GM12801 (cell line): ENCODE results near the gene RERE.

ENCODE experiments used
- TF ChIP-seq, protein P1 (sequence below): IDR thresholded peaks from one replicate; pipeline ENCODE4 v1.5.1; 2011; ENCODE audit warnings: control low read depth; ENCODE audit not compliant: insufficient read length; ENCODE audit errors: extremely low read depth

The RERE gene

DNA sequence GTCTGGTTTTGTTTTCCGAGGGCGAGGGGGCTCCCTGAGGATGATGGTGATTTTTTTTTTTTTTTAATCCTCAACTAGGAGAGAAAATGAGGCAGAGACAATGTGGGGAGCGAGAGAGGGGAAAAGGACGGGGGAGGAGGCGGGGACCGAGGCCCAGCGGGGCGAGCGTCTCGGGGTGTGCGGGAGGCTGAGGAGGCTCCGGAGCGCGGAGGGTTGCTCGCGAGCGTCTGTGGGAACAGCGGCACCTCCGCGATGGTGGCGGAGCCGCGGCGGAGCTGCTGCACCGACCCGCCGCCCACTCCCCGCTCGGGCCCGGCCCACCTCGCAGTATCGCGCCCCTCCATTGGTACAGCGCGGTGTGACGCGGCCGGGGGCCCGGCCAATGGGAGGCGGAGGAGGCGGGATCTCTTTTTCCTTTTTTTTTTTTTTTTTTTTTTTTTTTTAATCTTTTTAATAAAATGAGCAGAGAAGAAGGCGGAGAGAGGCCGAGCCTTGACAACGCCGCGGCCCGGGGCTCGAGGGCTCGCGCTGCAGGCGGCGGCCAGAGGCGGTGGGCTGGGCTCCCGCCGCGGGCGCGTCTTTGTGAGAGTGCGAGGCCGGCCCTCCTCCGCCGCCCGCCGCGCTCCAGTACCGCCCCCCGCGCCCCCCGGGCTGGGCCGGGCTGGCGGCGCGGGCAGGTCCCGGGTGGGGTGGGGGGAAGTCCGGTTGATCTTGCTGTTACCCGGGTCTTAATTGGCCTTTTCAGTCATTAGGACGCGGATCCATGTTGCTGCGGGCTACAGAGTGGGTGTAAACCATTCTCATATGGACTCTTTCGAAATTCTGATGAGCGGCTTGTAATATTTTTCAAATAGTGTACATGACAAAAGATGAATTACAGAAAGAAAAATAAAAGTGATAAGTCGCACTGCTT, at the start of gene RERE:
Gene RERE (minus strand): TSS at position 229 of the 913 bp plus-strand sequence.
- TF ChIP-seq, protein P1, sequence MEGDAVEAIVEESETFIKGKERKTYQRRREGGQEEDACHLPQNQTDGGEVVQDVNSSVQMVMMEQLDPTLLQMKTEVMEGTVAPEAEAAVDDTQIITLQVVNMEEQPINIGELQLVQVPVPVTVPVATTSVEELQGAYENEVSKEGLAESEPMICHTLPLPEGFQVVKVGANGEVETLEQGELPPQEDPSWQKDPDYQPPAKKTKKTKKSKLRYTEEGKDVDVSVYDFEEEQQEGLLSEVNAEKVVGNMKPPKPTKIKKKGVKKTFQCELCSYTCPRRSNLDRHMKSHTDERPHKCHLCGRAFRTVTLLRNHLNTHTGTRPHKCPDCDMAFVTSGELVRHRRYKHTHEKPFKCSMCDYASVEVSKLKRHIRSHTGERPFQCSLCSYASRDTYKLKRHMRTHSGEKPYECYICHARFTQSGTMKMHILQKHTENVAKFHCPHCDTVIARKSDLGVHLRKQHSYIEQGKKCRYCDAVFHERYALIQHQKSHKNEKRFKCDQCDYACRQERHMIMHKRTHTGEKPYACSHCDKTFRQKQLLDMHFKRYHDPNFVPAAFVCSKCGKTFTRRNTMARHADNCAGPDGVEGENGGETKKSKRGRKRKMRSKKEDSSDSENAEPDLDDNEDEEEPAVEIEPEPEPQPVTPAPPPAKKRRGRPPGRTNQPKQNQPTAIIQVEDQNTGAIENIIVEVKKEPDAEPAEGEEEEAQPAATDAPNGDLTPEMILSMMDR: no peak

DNA sequence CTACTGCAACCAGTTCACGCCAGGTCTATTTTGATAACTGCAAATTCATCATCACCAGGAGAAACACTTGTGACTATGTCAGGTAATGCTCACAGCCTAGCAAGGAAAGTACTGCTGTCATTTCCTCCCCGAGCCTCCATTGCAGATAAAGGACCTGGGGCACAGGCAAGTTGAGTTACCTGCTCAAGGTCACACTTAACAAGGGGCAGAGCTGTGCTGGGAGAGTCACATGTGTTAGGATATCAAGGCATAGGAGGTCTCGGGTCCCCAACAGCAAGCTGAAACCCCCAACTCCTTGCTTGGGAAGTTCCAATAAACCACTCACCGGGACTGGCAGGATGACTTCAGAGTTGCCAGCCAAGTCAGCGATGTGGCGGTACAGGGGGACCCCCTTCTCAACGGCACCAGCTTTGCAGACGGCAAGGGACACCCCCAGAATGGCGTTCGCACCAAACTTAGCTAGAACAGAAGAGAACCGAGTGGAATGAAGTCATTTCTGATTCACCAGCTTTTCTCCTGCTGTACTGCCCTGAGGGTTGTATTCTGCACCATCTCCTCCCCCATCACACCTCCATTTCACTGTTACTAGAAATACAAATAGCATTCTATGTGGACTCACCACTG, 49.5 kb upstream of the RERE start:
- TF ChIP-seq, protein P1: no peak

DNA sequence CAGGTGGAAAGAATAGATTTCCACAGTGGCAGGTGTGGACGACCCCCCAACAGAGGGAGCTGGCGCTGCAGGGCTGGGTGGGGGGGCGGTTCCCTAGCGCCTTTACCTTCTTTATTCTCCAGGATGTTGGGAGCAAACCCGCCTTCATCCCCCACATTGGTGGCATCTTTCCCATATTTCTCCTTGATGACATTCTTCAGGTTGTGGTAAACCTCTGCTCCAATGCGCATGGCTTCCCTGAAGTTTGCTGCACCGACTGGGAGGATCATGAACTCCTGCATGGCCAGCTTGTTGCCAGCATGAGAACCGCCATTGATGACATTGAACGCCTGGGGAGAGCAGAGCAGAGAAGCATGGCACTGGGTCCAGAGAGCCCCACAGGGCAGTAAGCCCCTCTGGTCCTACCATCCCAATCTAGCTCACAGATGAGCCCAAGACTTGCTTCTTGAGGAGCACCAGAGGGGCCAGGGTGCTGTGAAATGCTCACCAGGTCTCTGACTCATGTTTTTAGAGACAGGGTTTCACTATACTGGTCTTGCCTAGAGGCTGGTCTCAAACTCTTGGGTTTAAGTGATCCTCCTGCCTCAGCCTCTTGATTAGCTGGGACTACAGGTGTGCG, 48.8 kb upstream of the RERE start:
- TF ChIP-seq, protein P1: no peak

DNA sequence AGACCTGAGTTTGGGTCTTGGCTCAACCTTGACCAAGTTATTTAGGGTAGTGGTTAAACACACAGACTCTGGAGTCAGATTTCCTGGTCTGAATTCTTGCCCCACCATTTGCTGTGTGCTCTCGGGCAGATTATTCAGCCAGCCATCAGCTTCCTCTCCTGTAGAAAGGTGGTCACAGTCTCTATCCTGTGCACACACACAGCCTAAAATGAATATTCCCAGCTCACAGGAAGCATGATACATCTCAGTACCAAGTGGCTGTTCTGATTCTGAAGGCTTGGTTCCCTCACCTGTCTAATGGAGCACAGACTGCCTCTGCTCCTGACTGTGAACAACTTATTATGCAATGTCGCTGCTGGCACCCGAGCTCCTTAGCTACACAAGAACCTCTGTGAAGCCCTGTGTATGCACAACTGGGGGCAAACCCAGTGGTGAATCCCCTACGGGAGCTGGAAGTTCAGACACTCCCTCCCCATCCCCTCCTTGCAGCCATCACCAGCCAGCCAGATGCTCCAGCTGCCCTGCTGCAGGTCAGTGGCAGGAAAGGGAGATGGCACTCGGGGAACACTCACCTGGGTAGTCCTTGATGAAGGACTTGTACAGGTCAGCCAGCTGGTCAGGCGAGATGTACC, 47.4 kb upstream of the RERE start:
- TF ChIP-seq, protein P1: no peak

DNA sequence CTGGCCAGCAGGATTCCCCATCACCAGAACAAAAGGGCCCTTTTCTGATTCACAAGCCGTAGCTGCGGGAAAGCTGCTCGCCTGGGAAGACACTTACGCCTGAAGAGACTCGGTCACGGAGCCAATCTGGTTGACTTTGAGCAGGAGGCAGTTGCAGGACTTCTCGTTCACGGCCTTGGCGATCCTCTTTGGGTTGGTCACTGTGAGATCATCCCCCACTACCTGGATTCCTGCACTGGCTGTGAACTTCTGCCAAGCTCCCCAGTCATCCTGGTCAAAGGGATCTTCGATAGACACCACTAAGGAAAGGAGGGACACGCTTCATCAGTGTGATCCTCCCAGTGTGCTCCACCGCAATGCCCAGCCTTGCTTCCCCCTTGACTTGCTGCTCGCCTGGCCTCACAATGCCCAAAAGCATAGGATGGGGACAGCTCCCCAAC, 46.4 kb upstream of the RERE start:
- TF ChIP-seq, protein P1: no peak

DNA sequence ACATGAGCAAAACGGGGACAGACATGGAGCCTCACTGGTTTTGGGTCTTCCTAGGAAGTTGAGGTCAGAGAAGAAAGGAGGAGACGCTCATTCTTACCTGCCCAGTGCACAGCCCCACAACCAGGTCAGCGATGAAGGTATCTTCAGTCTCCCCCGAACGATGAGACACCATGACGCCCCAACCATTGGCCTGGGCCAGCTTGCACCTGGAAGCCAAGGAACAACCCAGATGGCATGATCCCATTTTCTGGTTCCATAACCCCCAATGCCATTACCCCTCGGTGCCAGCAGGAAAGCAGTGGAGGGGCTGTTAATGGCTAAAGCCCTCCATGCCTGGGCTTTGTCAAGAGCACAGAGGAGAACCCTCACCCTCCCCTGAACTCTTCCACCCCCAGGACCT, 45.7 kb upstream of the RERE start:
- TF ChIP-seq, protein P1: no peak

DNA sequence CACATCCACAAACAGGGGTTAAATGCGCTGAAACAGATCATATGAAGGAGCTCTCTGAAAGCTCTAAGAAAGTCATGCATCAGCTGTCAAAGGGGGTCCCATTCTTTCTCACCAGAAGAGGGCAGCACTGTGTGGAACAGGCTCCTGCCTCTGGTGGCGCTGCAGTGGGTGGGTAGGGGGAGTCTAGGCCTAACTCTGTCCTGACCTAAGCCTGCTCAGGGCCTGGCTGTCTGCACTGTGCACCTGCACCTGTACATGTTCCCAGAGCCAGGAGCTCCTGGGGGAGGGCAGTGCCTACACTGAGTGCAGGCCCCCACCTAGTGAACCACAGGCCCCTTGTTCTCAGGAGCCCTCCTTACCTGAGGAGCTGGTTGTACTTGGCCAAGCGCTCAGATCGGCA, 45.1 kb upstream of the RERE start:
- TF ChIP-seq, protein P1: no peak
